A549 (cell line): Measurements from ENCODE around the gene TSPAN3. TPM values are rescaled to one million over a fixed set of nuclear protein-coding genes. Genes with fewer than 3 reads are reported as not detected.

Source experiments
- ATAC-seq, 2 experiments: fragments of 200-7000 bp in 1 of 2; fragments of >200 bp in 1 of 2; cut with Nextera tagmentation in 1 of 2; cut with Tn5 transposase in 1 of 2; 3 replicates each; pipeline versions ENCODE4 v1.8.0 to v1.9.1; 2018 to 2020; ENCODE audit warnings: mild to moderate bottlenecking in 1 of 2, moderate library complexity in 1 of 2
- CTCF ChIA-PET: fragments of 300-600 bp; sonication (Branson Sonifier 250); formaldehyde crosslinking; extraction: SDS; loops from one replicate; lab custom pipeline; 2021; ENCODE audit warnings: antibody characterized with exemption, inconsistent platforms; lab: Yijun Ruan, JAX
- POLR2A ChIA-PET: fragments of 350-600 bp; formaldehyde crosslinking; extraction: SDS; loops from one replicate; lab custom pipeline; 2021; ENCODE audit warnings: antibody characterized with exemption, inconsistent platforms; lab: Yijun Ruan, JAX
- DNase-seq, 2 experiments: peaks; one replicate each; pipeline versions ENCODE4 v3.0.0 to v3.0.0-alpha.2; 2011 to 2016; ENCODE audit warnings: low read depth in 1 of 2, low spot score in 1 of 2
- FAIRE-seq: peaks from 2 replicates; lab custom pipeline; 2011; peaks lifted over from hg19 to GRCh38; lab: Jason Lieb, UNC
- H3K27ac ChIP-seq, 2 experiments: fragments of >200 bp; sonication (Bioruptor Twin); formaldehyde crosslinking; 3 replicates each; pipeline ENCODE4 v1.5.1; 2016 to 2017
- H3K4me1 ChIP-seq: fragments of >200 bp; sonication (Bioruptor Twin); formaldehyde crosslinking; 3 replicates; pipeline ENCODE4 v1.6.1; 2016
- H3K4me2 ChIP-seq: fragments of >200 bp; sonication (Bioruptor Twin); formaldehyde crosslinking; 3 replicates; pipeline ENCODE4 v1.6.1; 2016
- H3K4me3 ChIP-seq: fragments of >200 bp; sonication (Bioruptor Twin); formaldehyde crosslinking; 3 replicates; pipeline ENCODE4 v1.5.1; 2016
- H3K9me3 ChIP-seq: fragments of >200 bp; sonication (Bioruptor Twin); formaldehyde crosslinking; 3 replicates; pipeline ENCODE4 v1.6.1; 2016
- BHLHE40 ChIP-seq: IDR thresholded peaks from 2 replicates; pipeline ENCODE4 v1.6.1; 2012; ENCODE audit warnings: low read depth, low read length, inconsistent platforms
- CBX2 ChIP-seq: fragments of 200-600 bp; sonication (generic); IDR thresholded peaks from 2 replicates; pipeline ENCODE4 v1.6.1; 2016; ENCODE audit warnings: low read depth, mild to moderate bottlenecking, borderline replicate concordance
- CBX8 ChIP-seq: fragments of 200-600 bp; sonication (generic); IDR thresholded peaks from 2 replicates; pipeline ENCODE4 v1.6.1; 2016
- CHD2 ChIP-seq: fragments of 150-350 bp; IDR thresholded peaks from 2 replicates; pipeline ENCODE4 v1.6.1; 2014; ENCODE audit warnings: low read length; ENCODE audit not compliant: partially characterized antibody
- EHF ChIP-seq: fragments of 250-450 bp; sonication (Bioruptor Pico); IDR thresholded peaks from 2 replicates; pipeline ENCODE4 v1.5.0; 2020; ENCODE audit warnings: mild to moderate bottlenecking
- GATA3 ChIP-seq: IDR thresholded peaks from 2 replicates; pipeline ENCODE4 v1.6.1; 2012; ENCODE audit warnings: borderline replicate concordance
- HDAC2 ChIP-seq: fragments of 200-600 bp; sonication (generic); IDR thresholded peaks from 2 replicates; pipeline ENCODE4 v1.6.1; 2016
- HOXB13 ChIP-seq: fragments of 250-450 bp; sonication (Bioruptor Pico); IDR thresholded peaks from 2 replicates; pipeline ENCODE4 v1.5.0; 2020; ENCODE audit warnings: low read depth, mild to moderate bottlenecking, moderate library complexity
- KDM1A ChIP-seq: fragments of 200-600 bp; sonication (generic); IDR thresholded peaks from 2 replicates; pipeline ENCODE4 v1.6.1; 2016; ENCODE audit warnings: low read depth, mild to moderate bottlenecking
- MAFK ChIP-seq: fragments of 450-650 bp; IDR thresholded peaks from 2 replicates; pipeline ENCODE4 v1.6.1; 2014; ENCODE audit not compliant: partially characterized antibody
- MYC ChIP-seq: IDR thresholded peaks from 2 replicates; pipeline ENCODE4 v1.6.1; 2012; ENCODE audit warnings: mild to moderate bottlenecking, inconsistent platforms, low read length, improper control_type of control experiment, borderline replicate concordance
- RAD21 ChIP-seq, 2 experiments: fragments of >200 bp in 1 of 2; sonication (Bioruptor Twin) in 1 of 2; formaldehyde crosslinking in 1 of 2; IDR thresholded peaks in 1 of 2; conservative IDR thresholded peaks in 1 of 2; 2 replicates in 1 of 2; 3 replicates in 1 of 2; pipeline ENCODE4 v1.6.1; 2012 to 2018; ENCODE audit warnings: inconsistent platforms in 1 of 2
- RFX5 ChIP-seq: fragments of 450-650 bp; IDR thresholded peaks from 2 replicates; pipeline ENCODE4 v1.7.1; 2014; ENCODE audit warnings: antibody characterized with exemption, mild to moderate bottlenecking, moderate library complexity
- SMC3 ChIP-seq: fragments of >200 bp; sonication (Bioruptor Twin); formaldehyde crosslinking; IDR thresholded peaks from 3 replicates; pipeline ENCODE4 v1.6.1; 2018; ENCODE audit warnings: inconsistent platforms
- SREBF2 ChIP-seq: fragments of 450-650 bp; IDR thresholded peaks from 2 replicates; pipeline ENCODE4 v1.6.1; 2014; ENCODE audit warnings: mild to moderate bottlenecking, moderate library complexity
- WGBS: methylation state at CpG from one replicate; pipeline ENCODE4 v1.1.6; 2017; ENCODE audit errors: missing lambda C conversion rate; 5-methylcytosine and 5-hydroxymethylcytosine counted together
- polyA plus RNA-seq, 4 experiments: library from polyadenylated mRNA; depleted of rRNA in 3 of 4; stranded (reverse); fragments of >200 nt; fragmentation: RNase III in 1 of 4; extraction: RNeasy Plus Mini Kit Qiagen cat#74134 plus additional on column Dnase treatment in 1 of 4; gene quantifications; 2 replicates in 3 of 4; 3 replicates in 1 of 4; pipeline ENCODE4 v1.2.3, GENCODE V29; 2011 to 2017
- TF ChIP-seq, protein P1 (sequence below): IDR thresholded peaks from 2 replicates; pipeline ENCODE4 v1.6.1; 2012; ENCODE audit warnings: low read depth, borderline replicate concordance
- TF ChIP-seq, protein P2 (sequence below): IDR thresholded peaks from 2 replicates; pipeline ENCODE4 v1.6.1; 2012
- TF ChIP-seq, protein P3 (sequence below): fragments of >200 bp; sonication (Bioruptor Twin); formaldehyde crosslinking; IDR thresholded peaks from 3 replicates; pipeline ENCODE4 v1.6.1; 2016
- TF ChIP-seq, protein P4 (sequence below): fragments of 200-600 bp; sonication (generic); IDR thresholded peaks from 2 replicates; pipeline ENCODE4 v1.6.1; 2016; ENCODE audit warnings: antibody characterized with exemption, mild to moderate bottlenecking, moderate library complexity

TSPAN3 gene
- polyA plus RNA-seq, 2 of the 4 experiments (the other 2 are of a cell fraction) = 362 to 636 TPM

DNA sequence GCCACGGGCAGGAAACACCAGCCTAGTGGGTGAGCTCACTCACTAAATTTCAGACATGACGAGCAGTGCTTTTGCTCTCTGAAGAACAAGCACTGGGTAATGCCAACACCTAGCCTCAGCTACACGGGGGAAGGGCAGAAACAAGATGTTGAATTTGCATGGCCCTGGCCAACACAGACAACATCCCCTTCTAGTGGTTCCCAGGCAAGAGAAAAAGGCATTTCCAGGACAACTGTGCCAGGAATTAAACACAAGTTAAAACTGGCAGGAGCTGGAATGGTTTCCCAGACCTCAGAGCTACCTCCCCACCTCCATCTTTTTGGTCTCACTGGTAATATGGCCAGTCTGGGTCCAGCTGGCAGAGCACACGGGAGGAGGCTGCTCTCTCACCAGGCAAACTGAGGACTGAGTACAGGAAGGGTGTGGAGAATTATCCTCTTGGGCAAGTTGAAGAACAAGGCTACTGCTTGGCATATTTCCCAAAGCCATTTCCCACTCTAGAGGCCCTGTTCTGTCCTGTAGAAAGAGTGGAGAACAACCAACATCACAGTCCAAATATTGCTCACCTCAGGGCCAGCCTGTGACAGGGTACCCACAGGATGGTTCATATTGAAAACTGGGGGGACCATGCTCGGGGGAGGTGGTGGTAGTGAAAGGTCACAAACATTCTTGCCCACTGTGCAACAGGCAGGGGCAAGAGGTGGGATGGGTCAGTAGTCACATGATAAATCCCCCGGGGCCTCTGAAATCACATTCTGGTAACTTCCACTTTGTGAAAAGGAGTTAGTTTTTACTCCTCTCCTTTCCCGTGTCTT lies 26.5 kb downstream of the TSPAN3 start:
- Histone ChIP-seq H3K9me3 (no peaks in the 10 kb centered on the region), H3K27ac (no peak overlapping the region), H3K4me3 (no peak overlapping the region), H3K4me2 (no peak overlapping the region), H3K4me1 (no peaks in the 10 kb centered on the region)
- CTCF ChIA-PET = interaction anchor here (1.7 to 4.8 kb wide), 4 partner anchors 8 to 453 kb away, joined by 4 to 29 read pairs (median 14); no protein-coding TSS in a partner anchor
- DNase-seq = no peak
- 82% methylated on average over 7 of the region's 7 CpGs for WGBS
- TF ChIP-seq CBX8 = no peak
- no peak for TF ChIP-seq SMC3
- TF ChIP-seq SREBF2 = no peak
- TF ChIP-seq, protein P1, sequence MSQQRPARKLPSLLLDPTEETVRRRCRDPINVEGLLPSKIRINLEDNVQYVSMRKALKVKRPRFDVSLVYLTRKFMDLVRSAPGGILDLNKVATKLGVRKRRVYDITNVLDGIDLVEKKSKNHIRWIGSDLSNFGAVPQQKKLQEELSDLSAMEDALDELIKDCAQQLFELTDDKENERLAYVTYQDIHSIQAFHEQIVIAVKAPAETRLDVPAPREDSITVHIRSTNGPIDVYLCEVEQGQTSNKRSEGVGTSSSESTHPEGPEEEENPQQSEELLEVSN = no peak
- TF ChIP-seq CBX2 = no peak
- TF ChIP-seq, protein P2, sequence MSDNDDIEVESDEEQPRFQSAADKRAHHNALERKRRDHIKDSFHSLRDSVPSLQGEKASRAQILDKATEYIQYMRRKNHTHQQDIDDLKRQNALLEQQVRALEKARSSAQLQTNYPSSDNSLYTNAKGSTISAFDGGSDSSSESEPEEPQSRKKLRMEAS = no peak
- TF ChIP-seq RAD21 (conservative IDR thresholded peaks at IDR 0.05 in 1 of 2, IDR thresholded peaks at IDR 0.05 in 1 of 2) = no peak
- no peak for TF ChIP-seq KDM1A
- TF ChIP-seq HOXB13 (CRISPR knock-in tag) = no peak
- TF ChIP-seq CHD2 = no peak
- no peak for ATAC-seq
- no peak for FAIRE-seq
- POLR2A ChIA-PET = interaction anchor here (0.9 kb wide), 1 partner anchor 27 kb away, joined by 4 read pairs; no protein-coding TSS in a partner anchor

DNA sequence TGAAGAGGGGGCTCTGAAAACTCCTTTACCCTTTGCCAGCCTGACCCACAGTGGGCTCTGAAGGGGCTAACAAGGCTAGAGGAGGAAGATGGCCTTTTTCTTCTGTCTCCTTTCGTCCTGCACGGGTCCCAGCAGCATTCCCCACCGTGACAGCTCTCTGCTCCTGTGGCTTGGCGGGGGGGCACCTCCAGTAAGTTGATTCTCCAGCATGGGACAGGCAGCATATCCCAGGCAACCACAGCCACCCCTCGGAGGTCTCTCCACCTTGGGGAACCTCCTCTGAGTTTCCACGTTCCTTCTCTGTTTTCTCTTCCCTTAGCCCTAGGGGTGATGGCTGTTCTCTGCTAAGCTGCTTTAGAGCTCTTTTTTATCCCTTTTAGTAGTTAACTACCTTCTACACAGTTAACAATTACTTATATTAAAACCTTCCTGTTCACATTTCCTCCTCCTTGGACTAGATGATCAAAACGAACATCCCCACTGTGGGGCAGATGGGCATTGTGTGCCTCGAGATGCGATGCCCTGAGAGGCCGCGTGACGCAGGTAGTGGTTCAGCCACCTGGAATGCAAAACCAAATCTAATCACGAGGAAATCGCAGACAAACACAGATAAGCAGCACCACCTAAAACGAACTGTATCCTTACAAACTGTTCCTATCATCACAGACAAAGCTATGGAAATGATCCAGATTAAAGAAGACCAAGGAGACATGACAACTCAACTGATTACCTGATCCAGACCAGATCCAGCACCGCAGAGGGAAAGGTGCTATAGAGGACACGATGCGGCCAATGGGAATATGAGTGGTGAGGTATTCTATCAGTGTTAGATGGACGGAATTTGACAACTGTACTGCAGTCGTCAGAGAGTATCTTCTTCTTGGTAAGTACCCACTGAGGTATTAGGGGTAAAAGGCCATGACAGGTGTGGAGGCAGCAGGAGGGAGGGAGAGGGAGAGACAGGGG lies 27.7 kb downstream of the TSPAN3 start:
- no peak overlapping the region for H3K4me2 ChIP-seq
- DNase-seq = no peak
- no peak overlapping the region for H3K4me3 ChIP-seq
- ChIA-PET POLR2A (no interaction called here), CTCF (interaction anchor here (0.6 to 4.8 kb wide), 4 partner anchors 7 to 102 kb away, joined by 3 to 29 read pairs (median 14); no protein-coding TSS in a partner anchor)
- ATAC-seq = no peak; a peak in 1 of 6 replicates
- no peak for FAIRE-seq
- H3K27ac ChIP-seq = no peak overlapping the region
- H3K9me3 ChIP-seq = no peaks in the 10 kb centered on the region
- H3K4me1 ChIP-seq = no peaks in the 10 kb centered on the region
- 86% methylated on average over 20 of the region's 20 CpGs for WGBS
- TF ChIP-seq, protein P3, sequence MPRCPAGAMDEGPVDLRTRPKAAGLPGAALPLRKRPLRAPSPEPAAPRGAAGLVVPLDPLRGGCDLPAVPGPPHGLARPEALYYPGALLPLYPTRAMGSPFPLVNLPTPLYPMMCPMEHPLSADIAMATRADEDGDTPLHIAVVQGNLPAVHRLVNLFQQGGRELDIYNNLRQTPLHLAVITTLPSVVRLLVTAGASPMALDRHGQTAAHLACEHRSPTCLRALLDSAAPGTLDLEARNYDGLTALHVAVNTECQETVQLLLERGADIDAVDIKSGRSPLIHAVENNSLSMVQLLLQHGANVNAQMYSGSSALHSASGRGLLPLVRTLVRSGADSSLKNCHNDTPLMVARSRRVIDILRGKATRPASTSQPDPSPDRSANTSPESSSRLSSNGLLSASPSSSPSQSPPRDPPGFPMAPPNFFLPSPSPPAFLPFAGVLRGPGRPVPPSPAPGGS = no peak
- TF ChIP-seq, protein P4, sequence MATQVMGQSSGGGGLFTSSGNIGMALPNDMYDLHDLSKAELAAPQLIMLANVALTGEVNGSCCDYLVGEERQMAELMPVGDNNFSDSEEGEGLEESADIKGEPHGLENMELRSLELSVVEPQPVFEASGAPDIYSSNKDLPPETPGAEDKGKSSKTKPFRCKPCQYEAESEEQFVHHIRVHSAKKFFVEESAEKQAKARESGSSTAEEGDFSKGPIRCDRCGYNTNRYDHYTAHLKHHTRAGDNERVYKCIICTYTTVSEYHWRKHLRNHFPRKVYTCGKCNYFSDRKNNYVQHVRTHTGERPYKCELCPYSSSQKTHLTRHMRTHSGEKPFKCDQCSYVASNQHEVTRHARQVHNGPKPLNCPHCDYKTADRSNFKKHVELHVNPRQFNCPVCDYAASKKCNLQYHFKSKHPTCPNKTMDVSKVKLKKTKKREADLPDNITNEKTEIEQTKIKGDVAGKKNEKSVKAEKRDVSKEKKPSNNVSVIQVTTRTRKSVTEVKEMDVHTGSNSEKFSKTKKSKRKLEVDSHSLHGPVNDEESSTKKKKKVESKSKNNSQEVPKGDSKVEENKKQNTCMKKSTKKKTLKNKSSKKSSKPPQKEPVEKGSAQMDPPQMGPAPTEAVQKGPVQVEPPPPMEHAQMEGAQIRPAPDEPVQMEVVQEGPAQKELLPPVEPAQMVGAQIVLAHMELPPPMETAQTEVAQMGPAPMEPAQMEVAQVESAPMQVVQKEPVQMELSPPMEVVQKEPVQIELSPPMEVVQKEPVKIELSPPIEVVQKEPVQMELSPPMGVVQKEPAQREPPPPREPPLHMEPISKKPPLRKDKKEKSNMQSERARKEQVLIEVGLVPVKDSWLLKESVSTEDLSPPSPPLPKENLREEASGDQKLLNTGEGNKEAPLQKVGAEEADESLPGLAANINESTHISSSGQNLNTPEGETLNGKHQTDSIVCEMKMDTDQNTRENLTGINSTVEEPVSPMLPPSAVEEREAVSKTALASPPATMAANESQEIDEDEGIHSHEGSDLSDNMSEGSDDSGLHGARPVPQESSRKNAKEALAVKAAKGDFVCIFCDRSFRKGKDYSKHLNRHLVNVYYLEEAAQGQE = no peak
- TF ChIP-seq RAD21 (conservative IDR thresholded peaks at IDR 0.05 in 1 of 2, IDR thresholded peaks at IDR 0.05 in 1 of 2) (no peak), MYC (no peak), EHF (CRISPR knock-in tag) (no peak), HDAC2 (no peak), GATA3 (no peak), MAFK (no peak), BHLHE40 (no peak), CHD2 (no peak), RFX5 (no peak)
